ENCODE data around the gene SLC22A1. TPM values are rescaled to one million over a fixed set of nuclear protein-coding genes. Genes with fewer than 3 reads are reported as not detected.
A peak's percentile ranks its signal among the peaks of the same experiment; 100 is the strongest.

The SLC22A1 gene
- total RNA-seq, 1 donor from 2014 or later, result 1.2 TPM

- TF ChIP-seq CTCF (IDR thresholded peaks at IDR 0.05) (no peak), POLR2AphosphoS5 (IDR thresholded peaks at IDR 0.05; ENCODE audit: insufficient read depth in 1 of 2, low read depth in 1 of 2) (no peak), POLR2A (IDR thresholded peaks at IDR 0.05) (no peak)
- no peaks in the 10 kb centered on the region for H3K9me3 ChIP-seq
These were observed 7.4 kb downstream of the SLC22A1 start for GRCh38 chr6:160128879-160129516.

GRCh38 chr6:160129881-160130615 lies 8.4 kb downstream of the SLC22A1 start:
- no peaks in the 10 kb centered on the region for H3K4me1 ChIP-seq
- H3K27me3 ChIP-seq, result no peaks in the 10 kb centered on the region
- H3K4me3 ChIP-seq, result no peak overlapping the region
- intact Hi-C loops (cut with DNase I), result no loop called here
- no peaks in the 10 kb centered on the region for H3K36me3 ChIP-seq
- H3K9me3 ChIP-seq, result no peaks in the 10 kb centered on the region
- H3K27ac ChIP-seq, result no peak overlapping the region
- no peak for TF ChIP-seq POLR2A (IDR thresholded peaks at IDR 0.05)
- no peak for TF ChIP-seq POLR2AphosphoS5 (IDR thresholded peaks at IDR 0.05; ENCODE audit: insufficient read depth in 1 of 2, low read depth in 1 of 2)
- no peak for TF ChIP-seq CTCF (IDR thresholded peaks at IDR 0.05)
- peak; percentile 61 to 79 for DNase-seq (ENCODE audit: extremely low spot score in 2 of 2)

More at GRCh38 chr6:160128879-160129516, 7.4 kb downstream of the SLC22A1 start:
- no peaks in the 10 kb centered on the region for H3K27me3 ChIP-seq
- DNase-seq (ENCODE audit: extremely low spot score in 2 of 2), result peak; percentile 44 to 70
- no peaks in the 10 kb centered on the region for H3K4me1 ChIP-seq
- intact Hi-C loops (cut with DNase I), result no loop called here
- no peak overlapping the region for H3K4me3 ChIP-seq
- no peak overlapping the region for H3K27ac ChIP-seq
- H3K36me3 ChIP-seq, result no peaks in the 10 kb centered on the region

GRCh38 chr6:160130729-160131484 lies 9.3 kb downstream of the SLC22A1 start:
- intact Hi-C loops (cut with DNase I), result no loop called here

GRCh38 chr6:160131636-160132296 lies 10.2 kb downstream of the SLC22A1 start:
- Histone ChIP-seq H3K4me3 (no peak overlapping the region), H3K4me1 (no peaks in the 10 kb centered on the region), H3K27me3 (no peaks in the 10 kb centered on the region), H3K9me3 (no peaks in the 10 kb centered on the region), H3K36me3 (no peaks in the 10 kb centered on the region), H3K27ac (no peak overlapping the region)
- DNase-seq (ENCODE audit: extremely low spot score in 2 of 2), result peak in 1 of 2 donors; percentile 81
- TF ChIP-seq POLR2AphosphoS5 (IDR thresholded peaks at IDR 0.05; ENCODE audit: insufficient read depth in 1 of 2, low read depth in 1 of 2) (no peak), CTCF (IDR thresholded peaks at IDR 0.05) (no peak), POLR2A (IDR thresholded peaks at IDR 0.05) (no peak)
- intact Hi-C loops (cut with DNase I), result no loop called here

More at GRCh38 chr6:160130729-160131484, 9.3 kb downstream of the SLC22A1 start:
- no peaks in the 10 kb centered on the region for H3K4me1 ChIP-seq
- H3K27ac ChIP-seq, result no peak overlapping the region
- no peak for TF ChIP-seq POLR2AphosphoS5 (IDR thresholded peaks at IDR 0.05; ENCODE audit: insufficient read depth in 1 of 2, low read depth in 1 of 2)
- TF ChIP-seq POLR2A (IDR thresholded peaks at IDR 0.05), result no peak
- TF ChIP-seq CTCF (IDR thresholded peaks at IDR 0.05), result no peak
- DNase-seq (ENCODE audit: extremely low spot score in 2 of 2), result peak; percentile 79 to 80
- H3K9me3 ChIP-seq, result no peaks in the 10 kb centered on the region
- H3K4me3 ChIP-seq, result no peak overlapping the region
- no peaks in the 10 kb centered on the region for H3K36me3 ChIP-seq
- no peaks in the 10 kb centered on the region for H3K27me3 ChIP-seq

Data from vagina (tissue), 2 donors.